HEK293T (cell line): Measurements from ENCODE around the gene FAM3D.

Source experiments
- ARNT ChIP-seq: fragments of 450-650 bp; IDR thresholded peaks from 2 replicates; pipeline ENCODE4 v1.6.1; 2017; ENCODE audit warnings: mild to moderate bottlenecking
- BHLHE40 ChIP-seq: fragments of 450-650 bp; IDR thresholded peaks from 2 replicates; pipeline ENCODE4 v1.6.1; 2016; ENCODE audit warnings: mild to moderate bottlenecking, moderate library complexity, borderline replicate concordance
- ELF4 ChIP-seq: fragments of 450-650 bp; IDR thresholded peaks from 2 replicates; pipeline ENCODE4 v1.6.1; 2017; ENCODE audit warnings: antibody characterized with exemption
- FOXA1 ChIP-seq: fragments of 450-650 bp; IDR thresholded peaks from 2 replicates; pipeline ENCODE4 v1.6.1; 2016; ENCODE audit warnings: mild to moderate bottlenecking
- FOXK2 ChIP-seq: fragments of 450-650 bp; IDR thresholded peaks from 2 replicates; pipeline ENCODE4 v1.6.1; 2016; ENCODE audit warnings: mild to moderate bottlenecking
- FOXM1 ChIP-seq: fragments of 450-650 bp; IDR thresholded peaks from 2 replicates; pipeline ENCODE4 v1.6.1; 2017; ENCODE audit warnings: mild to moderate bottlenecking, borderline replicate concordance
- HDGF ChIP-seq: fragments of 450-650 bp; IDR thresholded peaks from 2 replicates; pipeline ENCODE4 v1.6.1; 2017; ENCODE audit warnings: antibody characterized with exemption, borderline replicate concordance
- L3MBTL2 ChIP-seq: fragments of 450-650 bp; conservative IDR thresholded peaks from 2 replicates; pipeline ENCODE4 v1.6.1; 2016; ENCODE audit warnings: mild to moderate bottlenecking
- LEF1 ChIP-seq: fragments of 450-650 bp; IDR thresholded peaks from 2 replicates; pipeline ENCODE4 v1.6.1; 2017; ENCODE audit warnings: mild to moderate bottlenecking, borderline replicate concordance
- NFRKB ChIP-seq: fragments of 450-650 bp; IDR thresholded peaks from 2 replicates; pipeline ENCODE4 v1.6.1; 2016; ENCODE audit warnings: mild to moderate bottlenecking, moderate library complexity
- SP1 ChIP-seq: fragments of 450-650 bp; IDR thresholded peaks from 2 replicates; pipeline ENCODE4 v1.6.1; 2017
- TARDBP ChIP-seq: fragments of 450-650 bp; IDR thresholded peaks from 2 replicates; pipeline ENCODE4 v1.6.1; 2016
- ZNF384 ChIP-seq: fragments of 450-650 bp; IDR thresholded peaks from 2 replicates; pipeline ENCODE4 v1.6.1; 2016
- TF ChIP-seq, protein P1 (sequence below): fragments of 450-650 bp; IDR thresholded peaks from 2 replicates; pipeline ENCODE4 v1.6.1; 2016

DNA sequence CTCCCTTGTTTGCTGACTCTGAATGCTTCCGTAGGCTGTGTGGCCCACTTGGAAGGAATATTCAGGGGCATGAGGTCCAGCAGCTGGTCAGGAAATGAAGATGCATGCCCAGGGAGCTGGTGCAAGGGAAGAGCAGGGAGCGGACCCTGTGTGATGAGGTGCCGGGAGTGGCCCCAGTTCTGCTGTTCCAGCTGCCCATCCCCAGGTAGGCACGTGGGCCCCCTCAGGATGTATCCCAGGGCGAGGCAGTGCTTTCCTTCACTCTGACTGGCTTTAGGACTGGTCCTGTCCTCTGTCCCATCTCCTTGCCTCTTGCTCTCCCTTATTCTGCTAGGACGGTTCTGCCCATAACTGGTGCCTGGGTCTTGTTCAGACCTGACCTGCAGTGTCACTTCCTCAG lies 1.1 kb upstream of the FAM3D start:
- no peak for TF ChIP-seq LEF1
- TF ChIP-seq TARDBP = no peak
- no peak for TF ChIP-seq FOXA1
- TF ChIP-seq ELF4 = no peak
- TF ChIP-seq ARNT = no peak
- no peak for TF ChIP-seq L3MBTL2
- TF ChIP-seq FOXK2 = no peak
- no peak for TF ChIP-seq NFRKB
- TF ChIP-seq SP1 = no peak
- TF ChIP-seq, protein P1, sequence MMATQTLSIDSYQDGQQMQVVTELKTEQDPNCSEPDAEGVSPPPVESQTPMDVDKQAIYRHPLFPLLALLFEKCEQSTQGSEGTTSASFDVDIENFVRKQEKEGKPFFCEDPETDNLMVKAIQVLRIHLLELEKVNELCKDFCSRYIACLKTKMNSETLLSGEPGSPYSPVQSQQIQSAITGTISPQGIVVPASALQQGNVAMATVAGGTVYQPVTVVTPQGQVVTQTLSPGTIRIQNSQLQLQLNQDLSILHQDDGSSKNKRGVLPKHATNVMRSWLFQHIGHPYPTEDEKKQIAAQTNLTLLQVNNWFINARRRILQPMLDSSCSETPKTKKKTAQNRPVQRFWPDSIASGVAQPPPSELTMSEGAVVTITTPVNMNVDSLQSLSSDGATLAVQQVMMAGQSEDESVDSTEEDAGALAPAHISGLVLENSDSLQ = no peak
- no peak for TF ChIP-seq BHLHE40
- no peak for TF ChIP-seq ZNF384
- TF ChIP-seq HDGF = no peak
- no peak for TF ChIP-seq FOXM1
